HG02884 (cell line): ENCODE results near the gene POU2F3.
"Not testable (repeated sequence)": the region's sequence is repeated elsewhere in the genome, so short reads cannot be mapped to it uniquely, and the experiment has no call there.

ENCODE experiments used
- ATAC-seq: cut with Tn5 transposase; IDR thresholded peaks from one replicate; pipeline ENCODE4 v1.9.1; 2021; ENCODE audit warnings: mild to moderate bottlenecking, moderate library complexity; ENCODE audit not compliant: unreplicated experiment

The POU2F3 gene

DNA sequence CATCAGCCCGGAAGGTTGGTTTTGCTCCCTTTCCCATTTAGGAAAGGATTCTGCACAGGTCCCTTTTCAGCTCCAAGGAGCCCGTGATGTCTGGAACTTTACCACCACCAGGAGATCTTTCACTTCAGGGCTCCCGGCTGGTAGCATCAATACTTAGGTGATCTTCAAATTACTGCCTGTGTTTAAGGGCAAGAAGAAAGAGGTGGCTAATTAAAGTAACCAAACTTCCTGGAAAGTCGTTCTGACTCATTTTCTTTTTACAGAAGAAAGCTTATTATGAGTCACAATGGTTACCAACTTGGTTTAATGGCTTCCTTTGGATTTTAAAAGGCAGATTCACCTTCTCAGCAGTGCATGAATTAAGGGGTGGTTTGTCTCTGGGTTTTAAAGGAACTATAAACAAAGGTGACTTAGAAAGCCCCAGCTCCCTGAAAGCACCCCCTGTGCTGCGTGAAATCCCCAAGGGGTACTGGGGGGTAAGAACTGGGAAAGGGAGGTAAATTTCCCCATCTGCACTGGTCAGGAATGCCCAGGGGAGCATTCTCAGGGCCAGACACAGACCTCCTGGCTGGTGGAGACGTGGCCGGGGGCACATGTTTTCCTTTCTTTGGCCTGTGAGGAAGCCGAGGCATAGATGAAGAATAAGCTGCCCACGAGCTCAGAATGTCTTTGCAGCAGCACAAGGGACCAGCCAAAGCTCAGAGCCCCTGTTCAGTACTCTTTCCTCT lies 8.8 kb downstream of the POU2F3 start:
- ATAC-seq = peak; percentile 79

- no peak for ATAC-seq
Measured at GRCh38 chr11:120249279-120250262, 9.6 kb downstream of the POU2F3 start.

- not testable (repeated sequence) for ATAC-seq
Measured at GRCh38 chr11:120253377-120253776, 13.4 kb downstream of the POU2F3 start.

- ATAC-seq = no peak
Measured at GRCh38 chr11:120254788-120255518, 15.0 kb downstream of the POU2F3 start.

DNA sequence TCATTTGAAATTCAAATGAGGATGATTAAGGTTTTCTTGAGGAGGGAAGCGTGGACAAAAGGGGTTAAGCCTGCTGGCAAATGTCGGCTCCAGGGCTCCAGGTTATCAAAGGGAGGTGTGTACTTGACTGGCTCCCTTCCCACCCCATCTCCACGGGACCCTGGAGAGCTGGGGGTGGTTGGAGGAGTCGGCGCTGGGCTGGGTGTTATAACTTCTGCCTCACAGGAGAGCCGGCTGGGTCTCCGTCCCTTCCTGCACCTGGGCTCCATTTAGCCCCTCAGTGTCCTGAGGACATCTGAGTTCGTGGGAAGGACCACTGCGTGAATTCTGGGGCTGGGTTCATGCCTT lies 15.6 kb downstream of the POU2F3 start:
- ATAC-seq = no peak

GRCh38 chr11:120256178-120256577 lies 16.2 kb downstream of the POU2F3 start:
- ATAC-seq = no peak

- no peak for ATAC-seq
Measured at GRCh38 chr11:120256779-120257178, 16.8 kb downstream of the POU2F3 start.

DNA sequence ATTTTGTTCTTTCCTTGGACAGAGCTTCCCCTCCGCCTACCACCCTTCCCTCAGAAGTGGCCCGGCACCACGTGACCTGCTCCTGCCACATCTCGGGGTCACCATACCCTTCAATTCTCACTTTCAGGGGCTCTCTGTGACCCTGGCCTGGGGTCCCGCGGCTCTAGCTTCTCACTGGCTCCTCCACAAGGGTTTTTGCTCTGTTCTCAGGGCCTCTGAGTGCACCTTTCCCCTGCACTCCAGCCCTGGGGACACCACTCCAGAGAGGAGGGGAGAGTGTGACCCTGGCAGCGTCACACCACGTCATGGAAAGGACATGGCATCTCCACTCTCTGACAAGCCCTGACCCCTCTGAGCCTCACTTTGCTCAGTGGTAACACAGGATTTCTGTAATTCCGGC lies 17.4 kb downstream of the POU2F3 start:
- ATAC-seq = no peak

DNA sequence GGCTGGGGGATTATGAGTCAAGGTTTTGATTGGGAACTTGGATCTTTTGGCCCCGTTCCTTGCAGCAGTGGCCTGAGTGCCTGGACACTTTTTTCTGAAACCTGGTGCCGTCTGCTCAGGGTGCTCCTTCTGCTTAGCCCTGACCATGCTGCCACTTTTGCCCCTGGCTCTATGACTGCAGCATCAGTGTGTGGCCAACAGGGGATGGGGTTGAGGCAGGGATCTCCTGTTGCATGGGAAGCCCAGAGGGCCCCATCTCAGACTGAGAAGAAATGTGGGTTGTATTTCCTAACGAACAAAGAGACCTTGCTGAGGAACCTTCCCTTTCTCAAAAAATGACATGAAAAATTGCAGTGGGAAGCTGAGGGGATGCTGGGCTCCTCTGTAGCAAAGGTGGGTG lies 18.7 kb downstream of the POU2F3 start:
- ATAC-seq = no peak

- ATAC-seq = no peak
Measured at GRCh38 chr11:120259241-120259640, 19.3 kb downstream of the POU2F3 start.

GRCh38 chr11:120259988-120260565 lies 20.1 kb downstream of the POU2F3 start:
- no peak for ATAC-seq

GRCh38 chr11:120260616-120261015 lies 20.7 kb downstream of the POU2F3 start:
- no peak for ATAC-seq

- ATAC-seq = no peak
Measured at GRCh38 chr11:120261321-120261720, 21.4 kb downstream of the POU2F3 start.

GRCh38 chr11:120261931-120262330 lies 22.0 kb downstream of the POU2F3 start:
- ATAC-seq = no peak

GRCh38 chr11:120267319-120267718 lies 27.4 kb downstream of the POU2F3 start:
- no peak for ATAC-seq

DNA sequence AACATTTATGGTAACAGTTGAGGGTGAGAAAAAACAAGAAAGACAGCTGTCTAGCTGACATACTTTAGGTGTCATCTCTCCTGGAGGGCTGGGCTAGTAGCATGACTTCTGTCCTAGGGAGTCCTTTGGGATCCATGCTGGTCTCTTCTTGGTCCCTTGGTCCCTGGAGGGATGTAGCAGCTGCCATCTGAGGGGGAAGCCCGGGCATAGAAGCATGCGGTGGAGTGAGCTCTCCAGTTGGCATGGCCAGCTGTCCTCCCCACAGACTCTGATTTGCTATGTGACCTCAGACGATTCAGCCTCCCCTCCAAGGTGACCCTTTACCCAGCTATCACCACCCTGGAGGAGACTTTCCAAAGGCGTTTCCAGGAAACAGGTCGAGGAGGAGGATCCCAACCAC lies 28.7 kb downstream of the POU2F3 start:
- ATAC-seq = no peak

GRCh38 chr11:120270386-120270785 lies 30.4 kb downstream of the POU2F3 start:
- no peak for ATAC-seq

DNA sequence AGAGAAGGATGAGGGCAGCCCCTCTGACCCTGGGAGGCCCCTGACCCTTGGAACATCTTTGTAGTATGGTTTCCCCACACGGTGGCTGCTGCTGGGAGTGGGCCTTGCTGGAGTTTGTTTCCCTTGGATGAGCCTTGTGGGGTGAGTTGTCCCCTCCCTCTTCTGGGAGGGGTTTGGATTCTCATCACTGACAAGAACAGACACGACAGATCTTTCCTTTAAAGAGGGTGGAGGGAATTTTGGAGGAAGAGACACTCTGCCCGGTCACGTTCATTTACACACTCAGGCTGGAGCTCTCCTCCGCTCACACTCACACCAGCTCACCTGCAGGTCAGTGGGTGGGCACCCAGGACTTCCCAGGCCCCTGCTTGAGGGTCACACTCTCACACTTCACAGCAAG lies 31.7 kb downstream of the POU2F3 start:
- ATAC-seq = no peak

GRCh38 chr11:120272303-120272702 lies 32.4 kb downstream of the POU2F3 start:
- ATAC-seq = no peak

DNA sequence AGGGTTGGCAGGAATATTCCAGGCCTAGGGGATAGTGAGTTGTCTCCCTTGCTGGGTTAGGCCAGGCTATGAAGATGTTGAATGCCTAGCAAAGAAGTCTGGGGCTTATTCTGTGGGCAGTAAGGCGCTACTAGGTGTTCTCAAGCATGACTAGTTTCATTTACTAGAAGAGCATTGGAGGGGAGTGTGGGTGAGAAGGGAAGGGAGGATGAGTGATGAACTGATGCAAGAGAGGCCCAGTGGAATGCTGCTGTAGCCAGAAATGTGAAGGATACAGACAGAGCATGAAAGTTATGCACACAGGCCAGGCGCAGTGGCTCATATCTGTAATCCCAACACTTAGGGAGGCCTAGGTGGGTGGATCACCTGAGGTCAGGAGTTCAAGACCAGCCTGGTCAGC lies 33.5 kb downstream of the POU2F3 start:
- ATAC-seq = no peak

GRCh38 chr11:120273956-120274355 lies 34.0 kb downstream of the POU2F3 start:
- not testable (repeated sequence) for ATAC-seq
